ENCODE data around the gene TAOK3.
"Not testable (repeated sequence)": the region's sequence is repeated elsewhere in the genome, so short reads cannot be mapped to it uniquely, and the experiment has no call there.

DNA sequence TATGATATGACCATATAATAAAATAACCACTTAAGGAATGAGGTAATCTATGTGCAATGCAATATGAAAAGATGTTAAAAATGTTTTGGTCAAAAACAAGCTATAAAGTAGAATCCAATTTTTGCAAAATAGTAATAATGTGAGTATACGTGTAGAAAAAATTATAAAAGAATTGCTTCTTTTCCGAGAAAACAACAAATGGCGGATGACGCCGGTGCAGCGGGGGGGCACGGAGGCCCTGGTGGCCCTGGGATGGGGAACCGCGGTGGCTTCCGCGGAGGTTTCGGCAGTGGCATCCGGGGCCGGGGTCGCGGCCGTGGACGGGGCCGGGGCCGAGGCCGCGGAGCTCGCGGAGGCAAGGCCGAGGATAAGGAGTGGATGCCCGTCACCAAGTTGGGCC lies 126.8 kb downstream of the TAOK3 start:
- not testable (repeated sequence) for TF ChIP-seq POLR2AphosphoS5 (IDR thresholded peaks at IDR 0.05)
- TF ChIP-seq, protein P1, sequence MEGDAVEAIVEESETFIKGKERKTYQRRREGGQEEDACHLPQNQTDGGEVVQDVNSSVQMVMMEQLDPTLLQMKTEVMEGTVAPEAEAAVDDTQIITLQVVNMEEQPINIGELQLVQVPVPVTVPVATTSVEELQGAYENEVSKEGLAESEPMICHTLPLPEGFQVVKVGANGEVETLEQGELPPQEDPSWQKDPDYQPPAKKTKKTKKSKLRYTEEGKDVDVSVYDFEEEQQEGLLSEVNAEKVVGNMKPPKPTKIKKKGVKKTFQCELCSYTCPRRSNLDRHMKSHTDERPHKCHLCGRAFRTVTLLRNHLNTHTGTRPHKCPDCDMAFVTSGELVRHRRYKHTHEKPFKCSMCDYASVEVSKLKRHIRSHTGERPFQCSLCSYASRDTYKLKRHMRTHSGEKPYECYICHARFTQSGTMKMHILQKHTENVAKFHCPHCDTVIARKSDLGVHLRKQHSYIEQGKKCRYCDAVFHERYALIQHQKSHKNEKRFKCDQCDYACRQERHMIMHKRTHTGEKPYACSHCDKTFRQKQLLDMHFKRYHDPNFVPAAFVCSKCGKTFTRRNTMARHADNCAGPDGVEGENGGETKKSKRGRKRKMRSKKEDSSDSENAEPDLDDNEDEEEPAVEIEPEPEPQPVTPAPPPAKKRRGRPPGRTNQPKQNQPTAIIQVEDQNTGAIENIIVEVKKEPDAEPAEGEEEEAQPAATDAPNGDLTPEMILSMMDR (IDR thresholded peaks at IDR 0.05) = not testable (repeated sequence)

Data from suprapubic skin (tissue), 3 donors.